ENCODE data around the gene IKBKE. TPM values are rescaled to one million over a fixed set of nuclear protein-coding genes. Genes with fewer than 3 reads are reported as not detected.

IKBKE gene
- total and polyA plus RNA-seq, 10 of the 15 experiments (the other 5 are each of a cell fraction or from before 2014, with no cell fraction given), result 12.8 to 35.1 (median 23.1) TPM

GRCh38 chr1:206465951-206466350, 4.3 kb upstream of the IKBKE start (continued):
- no peak for TF ChIP-seq E2F8 (IDR thresholded peaks at IDR 0.05; ENCODE audit: low read depth, partially characterized antibody)
- peak; percentile 23; the same call in 1 of the 2 replicates for TF ChIP-seq PKNOX1 (IDR thresholded peaks at IDR 0.05)
- no peak for TF ChIP-seq CBFB (IDR thresholded peaks at IDR 0.05; ENCODE audit: low read depth)
- TF ChIP-seq SREBF1 (IDR thresholded peaks at IDR 0.05; ENCODE audit: low read length), result peak; percentile 27; the same call in 1 of the 2 replicates

- H2AFZ ChIP-seq (ENCODE audit: control insufficient read depth, low read depth, low read length), result no peak overlapping the region
- no peaks in the 10 kb centered on the region for H3K27me3 ChIP-seq (replicated peaks in 1 of 2; ENCODE audit: control insufficient read depth in 2 of 2, insufficient read depth in 2 of 2, low read length in 1 of 2)
- H3K4me3 ChIP-seq, result no peak overlapping the region
- ChIA-PET RAD21 (ENCODE audit: unreplicated experiment) (interaction anchor here (1.2 to 3.3 kb wide), 3 partner anchors 12 to 88 kb away, joined by 3 to 22 read pairs (median 3); no protein-coding TSS in a partner anchor), POLR2A (interaction anchor here (0.7 to 0.8 kb wide), 2 partner anchors 28 to 216 kb away, joined by 3 read pairs; no protein-coding TSS in a partner anchor), CTCF (interaction anchor here (0.6 to 1.5 kb wide), 8 partner anchors 13 to 195 kb away, joined by 3 to 10 read pairs (median 3); no protein-coding TSS in a partner anchor), SMC1A (ENCODE audit: uncharacterized antibody, unreplicated experiment) (interaction anchor here (0.9 to 7.0 kb wide), 4 partner anchors 12 to 197 kb away, joined by 3 to 70 read pairs (median 3); no protein-coding TSS in a partner anchor)
- FAIRE-seq (no peak), DNase-seq (ENCODE audit: low read depth, low spot score) (no peak), ATAC-seq (no peak)
- H3K36me3 ChIP-seq (ENCODE audit: control insufficient read depth in 2 of 2, insufficient read depth in 2 of 2, low read length in 1 of 2), result no peaks in the 10 kb centered on the region
- peaks cover 23% of the 10 kb centered on the region for H3K79me2 ChIP-seq (ENCODE audit: control insufficient read depth, insufficient read depth, low read length)
- H3K27ac ChIP-seq (ENCODE audit: control insufficient read depth, insufficient read depth), result no peak overlapping the region
- TF ChIP-seq HDGF (IDR thresholded peaks at IDR 0.05) (peak; percentile 55; the same call in 1 of the 2 replicates), EP300 (IDR thresholded peaks at IDR 0.05; ENCODE audit: borderline replicate concordance in 1 of 2, control insufficient read depth in 1 of 2, low read depth in 2 of 2, low read length in 2 of 2) (no peak), EGR1 (IDR thresholded peaks at IDR 0.05; ENCODE audit: borderline replicate concordance in 1 of 2, low read depth in 2 of 2, low read length in 2 of 2) (0 out of 3 replicates have a peak, but pooled peaks of 1 of the 2 experiments have one; percentile 7), KAT2A (conservative IDR thresholded peaks at IDR 0.05; ENCODE audit: control insufficient read depth, low read depth, low read length) (no peak)
- no TSS peak for BruUV-seq (replicated peaks)
- WGBS (ENCODE audit: insufficient coverage, insufficient replicate concordance, low lambda C conversion rate, missing lambda C conversion rate), result 59% methylated on average over 15 of the region's 15 CpGs
- no peak overlapping the region for H3K4me2 ChIP-seq (ENCODE audit: control insufficient read depth, insufficient read depth)
- no peak overlapping the region for H3K9ac ChIP-seq (ENCODE audit: control insufficient read depth, insufficient read depth, low read length)
- H3K4me1 ChIP-seq (ENCODE audit: control insufficient read depth, insufficient read depth, low read length), result peaks cover 55% of the 10 kb centered on the region
- H3K9me3 ChIP-seq (replicated peaks; ENCODE audit: control insufficient read depth, insufficient read depth, low read length), result no peaks in the 10 kb centered on the region
- intact Hi-C loops (cut with micrococcal nuclease; ENCODE audit: unreplicated experiment), result no loop called here
- no peaks in the 10 kb centered on the region for H4K20me1 ChIP-seq (ENCODE audit: control insufficient read depth, insufficient read depth)
- in situ Hi-C loops (cut with MboI), result no loop called here
Observed at GRCh38 chr1:206466840-206467649, 3.2 kb upstream of the IKBKE start.

Data from GM12878 (cell line).